Osteoblast (primary cell): ENCODE results near the gene DNAH7. TPM values are rescaled to one million over a fixed set of nuclear protein-coding genes. Genes with fewer than 3 reads are reported as not detected.
"Not testable (repeated sequence)": the region's sequence is repeated elsewhere in the genome, so short reads cannot be mapped to it uniquely, and the experiment has no call there.

ENCODE experiments used
- DNase-seq: peaks from one replicate; pipeline ENCODE4 v3.0.0; 2011; ENCODE audit warnings: low spot score, mixed read lengths; ENCODE audit not compliant: insufficient read length; ENCODE audit errors: missing footprints
- H2AFZ ChIP-seq: 2 replicates; pipeline ENCODE4 v1.6.0; 2011; ENCODE audit warnings: mild to moderate bottlenecking, low read length
- H3K27ac ChIP-seq: 2 replicates; pipeline ENCODE4 v1.5.1; 2011; ENCODE audit warnings: mild to moderate bottlenecking, low read depth, low read length, moderate library complexity
- H3K27me3 ChIP-seq: 2 replicates; pipeline ENCODE4 v1.6.0; 2012; ENCODE audit warnings: mild to moderate bottlenecking, control low read depth, inconsistent platforms, low read length, moderate library complexity; ENCODE audit not compliant: insufficient read depth
- H3K36me3 ChIP-seq: 2 replicates; pipeline ENCODE4 v1.5.1; 2011; ENCODE audit warnings: mild to moderate bottlenecking, low read length, control low read depth, moderate library complexity; ENCODE audit not compliant: insufficient read depth
- H3K4me1 ChIP-seq: 2 replicates; pipeline ENCODE4 v1.5.1; 2011; ENCODE audit warnings: mild to moderate bottlenecking, low read length, control low read depth, moderate library complexity; ENCODE audit not compliant: insufficient read depth
- H3K4me2 ChIP-seq: 2 replicates; pipeline ENCODE4 v1.6.0; 2011; ENCODE audit warnings: mild to moderate bottlenecking, low read length; ENCODE audit not compliant: insufficient read depth
- H3K4me3 ChIP-seq: fragments of 200-600 bp; sonication (generic); 3 replicates; pipeline ENCODE4 v1.5.1; 2012; ENCODE audit warnings: mild to moderate bottlenecking, low read length, inconsistent platforms; ENCODE audit not compliant: insufficient read depth
- H3K79me2 ChIP-seq: 2 replicates; pipeline ENCODE4 v1.6.0; 2012; ENCODE audit warnings: mild to moderate bottlenecking, low read length, control low read depth, inconsistent platforms; ENCODE audit not compliant: insufficient read depth
- H3K9me3 ChIP-seq: 2 replicates; pipeline ENCODE4 v1.5.1; 2011; ENCODE audit warnings: low read depth, low read length, control low read depth
- H4K20me1 ChIP-seq: 2 replicates; pipeline ENCODE4 v1.6.0; 2012; ENCODE audit warnings: mild to moderate bottlenecking, low read length, control low read depth; ENCODE audit not compliant: insufficient read depth
- total RNA-seq: library from RNA; depleted of rRNA; stranded (reverse); fragments of >200 nt; gene quantifications from 2 replicates; pipeline ENCODE4 v1.2.3, GENCODE V29; 2012
- TF ChIP-seq, protein P1 (sequence below): IDR thresholded peaks from 2 replicates; pipeline ENCODE4 v1.5.1; 2011; ENCODE audit warnings: mild to moderate bottlenecking, low read depth, low read length, moderate library complexity; ENCODE audit errors: extremely low read depth

DNAH7 gene
- total RNA-seq, 1 donor = 2.5 TPM

GRCh38 chr2:196096982-196097745, 28.5 kb upstream of the DNAH7 start:
- H3K4me2 ChIP-seq = no peak overlapping the region
- no peak overlapping the region for H2AFZ ChIP-seq
- H4K20me1 ChIP-seq = no peaks in the 10 kb centered on the region
- peaks cover 14% of the 10 kb centered on the region for H3K4me1 ChIP-seq
- no peaks in the 10 kb centered on the region for H3K36me3 ChIP-seq
- no peaks in the 10 kb centered on the region for H3K9me3 ChIP-seq
- no peak for DNase-seq
- H3K79me2 ChIP-seq = no peaks in the 10 kb centered on the region
- H3K4me3 ChIP-seq = no peak overlapping the region
- H3K27ac ChIP-seq = no peak overlapping the region
- no peaks in the 10 kb centered on the region for H3K27me3 ChIP-seq
- TF ChIP-seq, protein P1, sequence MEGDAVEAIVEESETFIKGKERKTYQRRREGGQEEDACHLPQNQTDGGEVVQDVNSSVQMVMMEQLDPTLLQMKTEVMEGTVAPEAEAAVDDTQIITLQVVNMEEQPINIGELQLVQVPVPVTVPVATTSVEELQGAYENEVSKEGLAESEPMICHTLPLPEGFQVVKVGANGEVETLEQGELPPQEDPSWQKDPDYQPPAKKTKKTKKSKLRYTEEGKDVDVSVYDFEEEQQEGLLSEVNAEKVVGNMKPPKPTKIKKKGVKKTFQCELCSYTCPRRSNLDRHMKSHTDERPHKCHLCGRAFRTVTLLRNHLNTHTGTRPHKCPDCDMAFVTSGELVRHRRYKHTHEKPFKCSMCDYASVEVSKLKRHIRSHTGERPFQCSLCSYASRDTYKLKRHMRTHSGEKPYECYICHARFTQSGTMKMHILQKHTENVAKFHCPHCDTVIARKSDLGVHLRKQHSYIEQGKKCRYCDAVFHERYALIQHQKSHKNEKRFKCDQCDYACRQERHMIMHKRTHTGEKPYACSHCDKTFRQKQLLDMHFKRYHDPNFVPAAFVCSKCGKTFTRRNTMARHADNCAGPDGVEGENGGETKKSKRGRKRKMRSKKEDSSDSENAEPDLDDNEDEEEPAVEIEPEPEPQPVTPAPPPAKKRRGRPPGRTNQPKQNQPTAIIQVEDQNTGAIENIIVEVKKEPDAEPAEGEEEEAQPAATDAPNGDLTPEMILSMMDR = no peak

DNA sequence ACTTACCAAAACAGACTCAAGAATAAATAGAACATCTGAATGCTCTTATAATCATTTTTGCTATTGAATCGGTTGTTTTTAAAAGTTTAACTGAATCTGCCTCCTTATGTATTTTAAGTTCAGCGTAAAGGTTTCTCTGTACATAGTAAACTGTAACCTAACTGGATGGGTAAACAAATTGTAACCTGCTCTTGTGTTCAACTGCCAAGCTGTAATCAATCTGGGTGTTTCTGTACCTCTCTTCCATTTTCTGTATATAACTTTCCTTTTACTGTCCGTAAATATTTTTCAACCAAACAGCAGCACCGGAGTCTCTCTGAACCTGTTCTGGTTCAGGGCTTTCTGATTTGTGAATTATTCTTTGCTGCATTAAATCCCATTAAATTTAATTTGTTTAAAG, 27.6 kb upstream of the DNAH7 start:
- H3K27me3 ChIP-seq = no peaks in the 10 kb centered on the region
- H3K9me3 ChIP-seq = no peaks in the 10 kb centered on the region
- H2AFZ ChIP-seq = no peak overlapping the region
- TF ChIP-seq, protein P1 = no peak
- H3K4me3 ChIP-seq = no peak overlapping the region
- no peak for DNase-seq
- no peak overlapping the region for H3K4me2 ChIP-seq
- H3K36me3 ChIP-seq = no peaks in the 10 kb centered on the region
- H3K27ac ChIP-seq = no peak overlapping the region
- no peaks in the 10 kb centered on the region for H3K79me2 ChIP-seq
- H3K4me1 ChIP-seq = peaks cover 10% of the 10 kb centered on the region
- H4K20me1 ChIP-seq = no peaks in the 10 kb centered on the region

GRCh38 chr2:196089448-196089847, 20.8 kb upstream of the DNAH7 start:
- H3K27ac ChIP-seq, H3K9me3 ChIP-seq, H3K4me1 ChIP-seq, H3K4me2 ChIP-seq, H3K4me3 ChIP-seq, H3K79me2 ChIP-seq, H3K36me3 ChIP-seq, H4K20me1 ChIP-seq, H3K27me3 ChIP-seq, DNase-seq, H2AFZ ChIP-seq: not testable (repeated sequence)

- no peak overlapping the region for H3K4me3 ChIP-seq
- H4K20me1 ChIP-seq = no peaks in the 10 kb centered on the region
- DNase-seq = no peak
- no peaks in the 10 kb centered on the region for H3K36me3 ChIP-seq
- H3K4me2 ChIP-seq = no peak overlapping the region
- H3K4me1 ChIP-seq = no peaks in the 10 kb centered on the region
- no peaks in the 10 kb centered on the region for H3K27me3 ChIP-seq
- no peaks in the 10 kb centered on the region for H3K79me2 ChIP-seq
- H3K9me3 ChIP-seq = no peaks in the 10 kb centered on the region
- no peak overlapping the region for H2AFZ ChIP-seq
- TF ChIP-seq, protein P1 = no peak
- H3K27ac ChIP-seq = no peak overlapping the region
Measured at GRCh38 chr2:196088203-196088602, 19.6 kb upstream of the DNAH7 start.
